Activated CD4-positive, alpha-beta T cell treated with anti-CD3 and anti-CD28 coated beads, Interleukin-2, amount 50 U/mL, for 4 hours (primary cell): ENCODE data around the gene HAT1.
"Not testable (repeated sequence)": the region's sequence is repeated elsewhere in the genome, so short reads cannot be mapped to it uniquely, and the experiment has no call there.

ENCODE experiments used
- DNase-seq, 2 experiments: peaks; one replicate each; pipeline ENCODE4 v3.0.0-alpha.2; 2020

The HAT1 gene

DNA sequence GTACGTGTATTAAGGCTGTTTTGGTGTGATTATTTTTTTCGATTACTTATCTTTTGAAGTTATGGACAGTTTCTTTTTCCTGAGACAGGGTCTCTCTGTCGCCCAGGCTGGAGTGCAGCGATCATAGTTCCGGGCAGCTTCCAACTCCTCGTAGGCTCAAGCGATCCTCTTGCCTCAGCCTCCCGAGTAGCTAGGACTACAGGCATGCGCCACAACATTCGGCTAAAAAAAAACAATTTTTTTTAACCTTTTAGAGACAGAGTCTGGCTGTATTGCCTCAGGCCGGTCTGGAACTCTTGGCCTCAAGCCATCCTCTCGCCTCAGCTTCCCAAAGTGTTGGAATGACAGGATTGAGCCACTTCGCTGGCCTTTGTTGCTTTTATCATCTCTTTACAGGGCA, 945 bp downstream of the HAT1 start:
- DNase-seq, result no peak

DNA sequence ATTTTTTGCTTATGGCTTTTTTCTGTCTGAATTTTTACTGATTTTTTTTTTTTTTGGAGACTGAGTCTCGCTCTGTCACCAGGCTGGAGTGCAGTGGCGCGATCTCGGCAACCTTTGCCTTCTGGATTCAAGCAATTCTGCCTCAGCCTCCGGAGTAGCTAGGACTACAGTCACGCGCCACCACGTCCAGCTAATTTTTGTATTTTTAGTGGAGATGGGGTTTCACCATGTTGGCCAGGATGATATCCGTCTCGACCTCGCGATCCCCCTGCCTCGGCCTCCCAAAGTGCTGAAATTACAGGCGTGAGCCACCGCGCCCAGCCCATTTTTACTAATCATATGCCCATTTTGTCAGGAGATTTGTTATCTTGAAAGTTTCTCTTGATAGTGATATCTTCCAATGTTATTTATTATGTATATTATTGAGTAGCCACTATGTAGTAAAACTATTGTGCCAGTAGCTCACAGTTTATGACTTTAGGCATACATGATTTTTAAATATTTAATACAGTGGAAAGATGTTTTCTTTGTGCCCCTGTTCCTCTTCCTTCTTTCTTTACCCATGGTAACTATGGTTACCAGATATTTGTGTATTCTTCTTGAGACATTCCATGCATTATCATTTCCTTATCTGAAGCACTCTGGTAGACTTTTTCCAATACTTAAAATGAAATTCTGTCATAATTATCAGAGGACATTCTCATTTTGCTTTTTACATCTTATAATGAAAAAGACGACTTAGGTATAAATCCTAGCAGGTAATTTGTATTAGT, 2.1 kb downstream of the HAT1 start:
- DNase-seq, result no peak

DNA sequence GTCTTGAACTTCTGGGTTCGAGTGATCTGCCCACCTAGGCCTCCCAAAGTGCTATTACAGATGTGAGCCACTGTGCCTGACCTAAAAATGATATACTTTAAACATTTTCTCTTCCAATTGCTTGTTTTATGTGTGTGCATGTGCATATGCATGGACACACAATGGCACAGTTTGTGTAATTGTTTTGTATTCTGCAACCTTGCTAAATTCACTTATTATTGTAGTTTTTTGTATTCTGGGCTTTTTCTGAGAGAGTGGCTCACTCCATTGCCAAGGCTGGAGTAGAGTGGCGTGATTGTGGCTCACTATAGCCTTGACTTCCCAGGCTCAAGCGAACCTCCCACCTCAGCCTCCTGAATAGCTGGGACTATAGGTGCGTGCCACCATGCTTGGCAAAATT, 8.1 kb downstream of the HAT1 start:
- DNase-seq, result no peak

DNA sequence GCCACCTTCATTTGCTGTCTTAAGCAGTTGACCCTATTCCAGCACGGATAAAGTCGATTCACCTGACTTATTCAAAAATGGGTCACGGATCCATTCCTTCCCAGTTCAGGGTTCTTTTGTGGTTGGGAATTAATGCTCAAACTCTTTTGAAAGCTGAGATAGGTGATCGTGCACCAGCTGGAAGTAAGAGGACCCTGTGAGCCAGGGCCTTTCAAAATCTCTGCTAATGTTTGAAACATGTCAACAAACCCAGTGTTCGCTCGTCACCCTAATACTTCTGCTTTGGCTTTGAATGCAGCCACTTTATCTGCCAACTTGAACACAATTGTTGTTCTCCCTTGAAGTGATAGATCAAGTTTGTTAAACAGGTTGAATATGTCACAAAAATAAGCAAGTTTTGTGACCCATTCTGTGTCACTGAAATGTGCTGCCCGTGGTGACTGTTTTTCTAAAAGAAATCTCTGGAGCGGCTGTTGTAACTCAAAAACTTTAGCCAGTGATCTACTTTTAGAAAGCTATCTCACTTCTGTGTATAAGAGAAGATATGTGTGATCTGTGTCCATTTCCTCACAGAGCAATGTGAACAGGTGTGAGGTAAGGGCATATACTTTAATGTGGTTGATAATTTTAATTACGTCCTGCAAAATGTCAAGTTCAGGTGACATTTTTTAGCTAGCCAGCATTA, 16.9 kb downstream of the HAT1 start:
- no peak for DNase-seq

DNA sequence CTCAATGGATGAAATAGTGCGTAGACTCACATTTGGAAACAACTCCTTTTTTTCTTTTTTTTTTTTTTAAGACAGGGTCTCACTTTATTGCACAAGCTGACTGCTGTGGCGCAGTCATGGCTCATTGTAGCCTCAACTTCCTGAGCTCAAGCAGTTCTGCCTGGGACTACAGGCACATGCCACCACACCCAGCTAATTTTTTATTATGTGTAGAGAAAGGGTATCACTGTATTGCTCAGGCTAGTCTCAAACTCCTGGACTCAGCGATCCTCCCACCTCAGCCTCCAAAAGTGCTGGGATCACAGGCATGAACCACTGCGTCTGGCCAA, 17.4 kb downstream of the HAT1 start:
- no peak for DNase-seq

DNA sequence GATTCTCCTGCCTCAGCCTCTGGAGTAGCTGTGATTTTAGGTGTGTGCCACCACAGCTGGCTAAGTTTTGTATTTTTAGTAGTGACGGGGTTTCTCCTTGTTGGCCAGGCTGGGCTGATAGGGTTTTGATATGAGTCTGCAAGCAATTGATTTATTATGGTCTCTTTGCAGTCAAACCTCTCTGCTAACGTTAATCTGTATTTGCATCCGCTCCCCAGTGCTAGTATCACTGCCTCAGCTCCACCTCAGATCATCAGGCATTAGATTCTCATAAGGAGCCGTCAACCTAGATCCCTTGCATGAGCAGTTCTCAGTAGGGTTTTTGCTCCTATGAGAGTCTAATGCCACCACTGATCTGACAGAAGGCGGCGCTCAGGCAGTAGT, 19.0 kb downstream of the HAT1 start:
- DNase-seq, result no peak

DNA sequence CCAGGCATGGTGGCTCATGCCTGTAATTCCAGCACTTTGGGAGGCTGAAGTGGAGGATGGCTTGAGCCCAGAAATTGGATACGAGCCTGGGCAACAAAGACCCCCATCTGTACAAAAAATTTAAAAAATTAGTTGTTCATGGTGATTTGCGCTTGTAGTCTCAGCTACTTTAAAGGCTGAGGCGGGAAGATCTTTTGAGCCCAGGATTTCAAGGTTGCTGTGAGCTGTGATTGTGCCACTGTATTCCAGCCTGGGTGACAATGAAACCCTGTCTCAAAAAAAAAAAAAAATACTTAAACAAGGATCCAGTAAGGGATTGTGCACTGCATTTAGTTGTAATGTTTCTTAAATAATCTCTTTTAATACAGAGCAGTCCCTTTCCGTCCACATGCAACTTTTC, 21.6 kb downstream of the HAT1 start:
- DNase-seq, result no peak

DNA sequence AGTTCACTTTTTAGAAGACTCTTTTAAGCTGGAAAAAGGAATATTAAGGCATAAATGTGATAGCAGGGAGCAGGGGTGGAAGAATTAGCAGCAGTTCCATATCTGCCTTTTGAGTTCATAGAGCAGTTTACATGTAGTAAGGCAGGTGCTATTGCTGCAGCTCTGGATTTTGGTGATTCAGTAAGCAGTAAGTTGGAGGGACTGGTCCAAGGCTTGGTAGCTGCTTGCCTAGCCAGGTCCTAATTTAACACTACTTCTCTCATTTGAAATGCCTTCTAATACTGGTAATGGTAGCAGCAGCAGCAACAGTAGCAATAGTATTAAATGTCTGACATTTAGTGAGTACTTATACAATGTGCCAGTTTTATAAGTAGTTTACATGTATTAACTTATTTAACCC, 30.0 kb downstream of the HAT1 start:
- no peak for DNase-seq

DNA sequence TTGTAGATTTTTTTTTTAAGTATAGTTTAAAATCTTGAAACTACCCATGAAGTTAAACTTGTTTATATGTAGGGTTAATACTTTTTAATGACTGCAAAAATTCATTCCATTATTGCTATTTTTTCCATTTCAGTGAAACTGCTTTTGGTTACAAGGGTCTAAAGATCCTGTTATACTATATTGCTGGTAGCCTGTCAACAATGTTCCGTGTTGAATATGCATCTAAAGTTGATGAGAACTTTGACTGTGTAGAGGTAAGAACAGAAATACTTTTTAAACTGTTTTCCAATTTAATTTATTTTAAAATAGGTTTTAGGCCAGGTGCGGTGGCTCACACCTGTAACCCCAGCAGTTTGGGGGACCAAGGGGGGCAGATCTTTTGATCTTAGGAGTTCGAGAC, 30.5 kb downstream of the HAT1 start:
- DNase-seq, result no peak

DNA sequence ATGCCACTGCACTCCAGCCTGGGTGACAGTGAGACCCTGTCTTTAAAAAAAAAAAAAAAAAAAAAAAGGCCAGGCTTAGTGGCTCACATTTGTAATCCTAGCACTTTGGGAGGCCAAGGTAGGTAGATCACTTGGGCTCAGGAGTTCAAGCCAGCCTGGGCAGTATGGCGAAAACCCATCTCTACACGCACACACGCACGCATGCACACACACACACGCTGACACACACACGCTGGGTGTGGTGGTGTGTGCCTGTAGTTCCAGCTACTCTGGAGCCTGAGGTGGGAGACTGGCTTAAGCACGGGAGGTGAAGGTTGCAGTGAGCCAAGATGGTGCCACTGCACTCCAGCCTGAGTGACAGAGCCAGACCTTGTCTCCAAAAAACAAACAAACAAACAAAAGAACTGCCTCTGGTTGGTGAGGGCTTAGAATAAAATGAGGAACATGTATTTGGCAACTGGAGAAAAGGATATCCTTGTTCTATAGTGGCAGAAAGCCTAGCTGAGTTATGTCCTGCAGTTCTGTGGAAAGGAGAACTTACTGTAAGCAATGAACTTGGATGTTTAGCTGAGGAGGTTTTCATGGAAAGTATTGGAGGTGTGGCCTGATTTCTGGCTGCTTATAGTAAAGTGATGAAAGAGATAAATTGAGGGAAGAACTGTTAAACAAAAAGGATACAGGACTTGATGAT, 34.0 kb downstream of the HAT1 start:
- no peak for DNase-seq

DNA sequence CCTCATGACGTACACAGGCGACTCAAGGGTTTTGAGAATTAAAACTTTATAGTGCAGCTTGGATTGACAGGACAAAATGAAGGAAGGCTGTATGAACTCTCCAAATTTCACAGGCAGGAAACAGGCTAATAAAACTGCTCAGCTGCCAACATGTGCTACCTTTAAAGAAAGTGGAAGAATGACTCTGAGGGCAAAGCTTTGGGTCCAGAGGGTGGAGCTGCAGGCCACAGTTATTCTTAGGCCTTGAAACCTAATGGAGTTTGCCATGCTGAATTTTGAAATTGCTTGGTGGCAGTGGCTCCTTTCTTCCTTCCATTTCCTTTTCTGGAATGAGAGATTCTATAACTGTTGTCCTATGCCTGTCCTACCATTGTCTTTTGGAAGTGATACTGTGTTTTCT, 34.8 kb downstream of the HAT1 start:
- DNase-seq, result no peak

DNA sequence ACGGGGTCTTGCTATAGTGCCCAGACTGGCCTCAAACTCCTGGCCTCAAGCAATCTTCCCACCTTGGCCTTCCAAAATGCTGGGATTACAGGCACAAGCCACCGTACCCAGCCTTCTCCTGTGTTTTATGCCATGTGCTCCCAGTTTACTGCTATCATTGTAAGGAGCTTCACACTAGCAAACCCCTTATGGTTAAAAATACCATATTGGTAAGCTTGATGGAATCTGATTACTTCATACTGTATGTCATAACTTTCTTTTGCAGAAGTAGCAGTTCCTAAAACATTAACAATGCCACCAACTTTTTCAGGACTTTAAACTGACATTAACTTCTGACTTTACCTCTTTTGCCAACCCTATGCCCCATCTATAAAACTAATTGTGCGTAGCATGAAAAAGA, 36.2 kb downstream of the HAT1 start:
- DNase-seq, result no peak

DNA sequence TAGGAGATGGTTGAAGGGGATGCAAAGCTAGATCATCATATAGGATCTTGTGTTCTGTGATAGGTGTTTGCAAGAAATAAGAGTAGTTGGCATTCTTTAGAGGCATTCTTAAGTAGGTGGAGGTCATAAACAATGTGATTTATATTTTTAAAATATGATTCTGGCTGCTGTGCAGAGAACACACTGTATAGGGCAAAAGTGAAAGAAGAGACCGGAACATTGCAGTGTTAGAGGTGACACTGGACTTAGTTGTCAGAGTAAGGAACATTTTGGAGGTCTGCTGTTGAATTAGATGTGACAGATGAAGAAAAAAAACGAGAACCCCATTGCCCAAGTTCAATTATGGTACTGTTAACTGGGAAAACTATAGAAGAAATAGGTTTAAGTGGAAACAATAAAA, 37.7 kb downstream of the HAT1 start:
- DNase-seq, result no peak

DNA sequence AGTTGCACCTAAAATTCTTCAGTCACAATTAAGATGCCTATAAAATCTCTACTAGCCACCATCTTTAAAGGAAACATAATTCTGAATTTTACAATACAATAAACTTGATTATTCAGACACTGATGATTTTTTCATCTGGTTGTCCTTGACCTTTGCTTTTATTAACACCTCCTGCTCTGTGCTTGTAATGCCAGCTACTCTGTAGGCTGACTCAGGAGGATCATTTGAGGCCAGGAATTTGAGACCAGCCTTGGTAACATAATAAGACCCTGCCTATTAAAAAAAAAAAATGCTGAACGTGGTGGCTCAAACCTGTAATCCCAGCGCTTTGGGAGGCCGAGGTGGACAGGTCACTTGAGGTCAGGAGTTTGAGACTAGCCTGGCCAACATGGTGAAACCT, 38.3 kb downstream of the HAT1 start:
- no peak for DNase-seq

DNA sequence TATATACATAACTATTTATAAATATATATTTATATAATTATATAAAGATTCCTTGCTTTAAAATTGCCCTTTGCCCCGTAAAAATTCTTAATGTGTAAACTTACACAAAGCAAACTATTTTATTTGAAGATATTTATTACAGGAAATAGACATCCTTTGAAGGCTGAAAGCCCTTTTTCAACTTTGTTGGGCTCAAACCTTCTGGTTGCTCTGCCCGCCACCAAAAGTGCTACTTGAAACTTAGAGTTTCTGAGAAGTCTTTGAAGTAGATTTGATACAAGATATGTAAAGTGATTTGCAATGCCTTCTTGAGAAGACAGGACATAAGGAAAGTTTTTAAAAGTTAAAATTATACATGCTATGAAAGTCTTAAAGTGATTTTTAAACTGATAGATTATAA, 40.9 kb downstream of the HAT1 start:
- DNase-seq, result no peak

DNA sequence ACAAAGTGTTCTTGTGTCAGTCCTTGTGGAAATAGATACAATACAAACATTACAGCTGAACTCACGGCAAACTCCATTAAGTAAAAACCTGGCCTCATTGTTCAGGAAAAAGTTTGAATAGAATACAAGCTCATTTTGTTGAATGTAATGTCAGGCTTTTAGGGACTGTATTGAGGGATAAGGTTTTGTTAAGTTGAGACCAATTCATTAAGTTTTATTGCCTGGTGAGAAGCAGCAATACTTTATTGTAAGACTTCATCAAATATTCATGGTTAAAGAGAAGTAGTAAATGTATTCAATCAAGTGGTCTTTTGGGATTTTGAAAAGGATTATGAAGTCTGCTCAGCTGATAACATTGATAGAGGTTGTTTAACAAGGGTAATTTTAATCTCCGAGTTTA, 42.0 kb downstream of the HAT1 start:
- no peak for DNase-seq

DNA sequence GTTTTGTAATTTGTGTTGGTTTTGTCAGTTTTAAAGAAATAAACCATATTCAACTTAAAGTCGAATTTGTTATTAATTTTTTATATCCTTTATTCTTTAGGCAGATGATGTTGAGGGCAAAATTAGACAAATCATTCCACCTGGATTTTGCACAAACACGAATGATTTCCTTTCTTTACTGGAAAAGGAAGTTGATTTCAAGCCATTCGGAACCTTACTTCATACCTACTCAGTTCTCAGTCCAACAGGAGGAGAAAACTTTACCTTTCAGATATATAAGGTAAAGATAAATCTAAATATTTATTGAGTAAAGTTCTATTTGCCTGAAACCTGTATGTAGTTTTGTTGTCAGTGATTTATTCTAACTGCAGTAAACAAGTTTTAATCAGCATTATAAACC, 43.0 kb downstream of the HAT1 start:
- DNase-seq, result no peak

DNA sequence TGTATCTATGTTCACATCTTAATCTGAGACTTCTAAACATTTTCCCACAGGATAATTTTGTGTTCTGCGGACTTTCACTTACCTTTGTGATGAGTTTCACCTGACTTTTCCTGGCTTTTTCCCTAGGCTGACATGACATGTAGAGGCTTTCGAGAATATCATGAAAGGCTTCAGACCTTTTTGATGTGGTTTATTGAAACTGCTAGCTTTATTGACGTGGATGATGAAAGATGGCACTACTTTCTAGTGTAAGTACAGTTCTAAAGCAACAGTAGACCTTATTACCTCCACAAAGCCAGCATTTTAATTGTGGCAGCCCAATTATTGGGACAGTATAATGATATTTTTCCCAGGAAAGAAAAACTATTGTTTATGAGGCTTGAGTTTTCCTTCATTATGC, 43.4 kb downstream of the HAT1 start:
- DNase-seq, result no peak

DNA sequence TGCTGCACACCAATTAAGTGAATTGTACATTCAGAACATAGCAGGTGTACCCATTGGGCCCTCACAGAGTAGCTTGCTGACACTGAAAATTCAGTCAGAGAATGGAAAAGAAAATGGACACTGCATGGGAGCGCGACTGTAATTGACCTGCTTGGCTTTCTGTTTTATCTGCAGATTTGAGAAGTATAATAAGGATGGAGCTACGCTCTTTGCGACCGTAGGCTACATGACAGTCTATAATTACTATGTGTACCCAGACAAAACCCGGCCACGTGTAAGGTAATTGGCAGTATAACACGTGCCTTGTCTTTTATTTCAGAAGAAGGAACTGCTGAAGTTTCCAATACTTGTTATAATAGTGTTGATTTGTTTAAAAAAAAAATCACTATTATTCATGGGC, 44.0 kb downstream of the HAT1 start:
- no peak for DNase-seq

DNA sequence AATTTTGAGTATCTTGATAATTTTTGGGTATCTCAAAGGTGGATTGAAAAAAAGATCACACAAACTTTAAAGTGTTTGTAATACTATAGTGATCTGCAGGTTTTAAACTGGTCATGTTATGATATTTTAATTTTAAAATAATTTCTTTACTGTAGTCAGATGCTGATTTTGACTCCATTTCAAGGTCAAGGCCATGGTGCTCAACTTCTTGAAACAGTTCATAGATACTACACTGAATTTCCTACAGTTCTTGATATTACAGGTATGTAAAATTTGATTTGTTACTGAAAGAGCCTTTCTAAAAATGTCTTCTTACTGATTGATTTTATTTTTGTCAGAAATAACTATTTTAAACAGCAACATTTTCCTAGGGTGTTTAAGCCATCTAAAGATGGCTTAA, 44.4 kb downstream of the HAT1 start:
- no peak for DNase-seq

DNA sequence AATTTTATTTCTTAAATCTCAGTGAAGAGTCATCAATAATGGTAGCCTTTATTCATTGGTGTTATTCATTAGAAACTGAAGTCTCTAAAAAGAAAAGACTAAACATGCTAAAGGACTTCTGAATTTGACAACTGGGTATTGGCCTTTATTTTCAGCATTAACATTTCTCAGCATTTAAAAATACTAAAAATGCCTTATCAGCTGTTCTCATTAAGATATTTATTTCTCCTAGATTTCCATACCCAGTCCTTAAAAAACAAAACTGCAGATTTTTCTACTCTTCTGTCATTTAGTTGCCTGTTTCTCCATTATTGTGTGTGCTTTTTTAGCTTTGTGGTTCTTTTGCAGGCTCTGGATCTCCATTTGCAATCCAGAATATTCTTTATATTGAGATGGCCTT, 46.2 kb downstream of the HAT1 start:
- DNase-seq, result no peak

DNA sequence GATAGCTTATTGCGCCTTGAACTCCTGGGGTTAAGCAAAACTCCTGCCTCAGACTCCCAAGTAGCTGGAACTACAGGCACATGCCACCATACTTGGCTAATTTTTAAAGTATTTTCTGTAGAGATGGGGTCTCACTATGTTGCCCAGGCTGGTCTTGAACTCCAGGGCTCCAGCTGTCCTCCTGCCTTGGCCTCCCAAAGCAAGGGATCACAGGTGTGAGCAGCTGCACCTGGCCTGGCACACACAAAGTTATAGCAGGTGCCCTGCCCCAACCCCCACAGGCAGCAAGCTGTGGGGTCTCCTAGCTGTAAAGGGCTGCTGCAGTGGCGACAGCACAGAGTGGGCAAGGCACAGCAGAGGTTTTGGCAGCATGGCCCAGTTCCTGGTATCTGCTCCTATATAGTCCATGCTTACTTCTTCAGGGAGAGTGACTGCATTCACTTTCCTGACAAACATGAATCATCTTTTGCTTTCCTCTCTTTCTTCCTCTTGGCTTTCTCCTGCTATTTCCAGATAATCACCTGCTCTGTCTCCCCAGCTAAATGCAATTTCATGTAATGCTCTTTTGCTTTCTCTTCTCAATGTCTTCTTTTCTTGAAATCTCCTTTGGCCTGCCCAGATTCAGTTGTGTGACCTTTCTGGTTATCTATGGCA, 50.2 kb downstream of the HAT1 start:
- DNase-seq, result no peak

DNA sequence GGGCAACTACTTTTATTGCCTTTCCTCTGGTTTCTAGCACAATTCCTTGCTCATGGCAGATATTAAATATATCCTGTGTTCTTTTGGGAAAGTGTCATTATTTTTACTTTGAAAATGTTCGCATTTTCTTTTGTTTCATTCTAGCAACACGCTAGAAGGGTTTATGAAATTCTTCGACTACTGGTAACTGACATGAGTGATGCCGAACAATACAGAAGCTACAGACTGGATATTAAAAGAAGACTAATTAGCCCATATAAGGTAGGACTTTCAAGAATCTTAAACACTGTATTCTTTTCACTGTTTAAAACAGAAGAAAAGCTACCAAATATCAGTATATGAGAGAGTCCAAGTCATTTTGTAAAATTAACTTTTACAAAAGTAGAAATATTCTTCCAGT, 56.8 kb downstream of the HAT1 start:
- no peak for DNase-seq

DNA sequence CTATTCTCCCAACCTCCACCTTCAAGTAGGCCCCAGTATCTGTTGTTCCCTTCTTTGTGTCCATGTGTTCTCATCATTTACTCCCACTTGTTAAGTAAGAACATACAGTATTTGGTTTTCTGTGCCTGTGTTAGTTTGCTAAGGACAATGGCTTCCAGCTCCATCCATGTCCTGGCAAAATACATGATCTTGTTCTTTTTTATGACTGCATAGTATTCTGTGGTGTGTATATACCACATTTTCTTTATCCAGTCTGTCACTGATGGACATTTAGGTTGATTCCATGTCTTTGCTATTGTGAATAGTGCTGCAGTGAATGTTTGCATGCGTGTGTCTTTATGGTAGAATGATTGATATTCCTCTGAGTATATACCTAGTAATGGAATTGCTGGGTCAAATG, 61.7 kb downstream of the HAT1 start:
- DNase-seq, result not testable (repeated sequence)
